ENCODE measurements around the gene BRD9. TPM values are rescaled to one million over a fixed set of nuclear protein-coding genes. Genes with fewer than 3 reads are reported as not detected.

BRD9 gene
- total and polyA plus RNA-seq, 2 donors (not counting 3 experiments of a cell fraction or from before 2014, with no cell fraction given): 17.6 to 67.6 TPM

- H2AFZ ChIP-seq (ENCODE audit: low read depth, low read length): no peak overlapping the region
- intact Hi-C loops (cut with micrococcal nuclease) (no loop called here), dilution Hi-C loops (cut with MboI; ENCODE audit: extremely low pct_ligation_motif_present, low sequenced_read_pairs) (no loop called here)
- peak; percentile 55 for FAIRE-seq
- H3K4me1 ChIP-seq (ENCODE audit: control insufficient read depth, extremely low read depth, insufficient read depth, low read length): no peaks in the 10 kb centered on the region
- no peaks in the 10 kb centered on the region for H4K20me1 ChIP-seq (replicated peaks; ENCODE audit: control insufficient read depth, extremely low read depth, insufficient read depth, low read length)
- no peak overlapping the region for H3K9ac ChIP-seq (replicated peaks; ENCODE audit: extremely low read depth, insufficient read depth, low read length)
- POLR2A ChIA-PET: no interaction called here
- H3K4me3 ChIP-seq (replicated peaks in 1 of 3; ENCODE audit: insufficient read depth in 1 of 3, low read depth in 1 of 3, low read length in 3 of 3): no peak overlapping the region
- no TSS peak for BruUV-seq (replicated peaks)
- no peaks in the 10 kb centered on the region for H3K9me1 ChIP-seq (replicated peaks; ENCODE audit: control insufficient read depth, extremely low read depth, insufficient read depth, low read length)
- H3K36me3 ChIP-seq (ENCODE audit: control insufficient read depth in 2 of 2, extremely low read depth in 1 of 2, insufficient read depth in 2 of 2, low read length in 2 of 2): no peaks in the 10 kb centered on the region
- H3K9me3 ChIP-seq (replicated peaks; ENCODE audit: control insufficient read depth, insufficient read depth, low read length): no peaks in the 10 kb centered on the region
- DNase-seq (ENCODE audit: low read depth, low spot score): no peak
- no peaks in the 10 kb centered on the region for H3K27me3 ChIP-seq (ENCODE audit: control insufficient read depth in 2 of 2, insufficient read depth in 2 of 2, low read length in 2 of 2)
- TF ChIP-seq GATA2 (IDR thresholded peaks at IDR 0.05; ENCODE audit: insufficient read depth, insufficient read length, low read depth, low read length): no peak
- TF ChIP-seq POLR2AphosphoS5 (IDR thresholded peaks at IDR 0.05; ENCODE audit: insufficient read depth, low read depth, low read length): no peak
- no peak for TF ChIP-seq CTCF (IDR thresholded peaks at IDR 0.05; ENCODE audit: extremely low read depth in 1 of 2, insufficient read depth in 1 of 2, low read depth in 1 of 2, low read length in 2 of 2)
- no peak for TF ChIP-seq POLR2A (IDR thresholded peaks at IDR 0.05; ENCODE audit: low read depth, low read length)
- no peak for TF ChIP-seq MYC (IDR thresholded peaks at IDR 0.05; ENCODE audit: low read depth, low read length)
- TF ChIP-seq JUN (IDR thresholded peaks at IDR 0.05; ENCODE audit: borderline replicate concordance, insufficient read depth, insufficient read length, low read depth): no peak
- no peak for TF ChIP-seq FOS (IDR thresholded peaks at IDR 0.05; ENCODE audit: borderline replicate concordance, insufficient read depth, low read length)
- TF ChIP-seq MAX (IDR thresholded peaks at IDR 0.05; ENCODE audit: insufficient read depth, insufficient read length): no peak
- TF ChIP-seq EZH2 (IDR thresholded peaks at IDR 0.05; ENCODE audit: borderline replicate concordance, low read depth, low read length, severe bottlenecking): no peak
- no peaks in the 10 kb centered on the region for H3K79me2 ChIP-seq (ENCODE audit: control insufficient read depth, insufficient read depth, low read length)
- no peak overlapping the region for H3K27ac ChIP-seq (ENCODE audit: insufficient read depth, low read depth, low read length)
- CTCF ChIA-PET: interaction anchor here (0.8 to 2.5 kb wide), 6 partner anchors 9 to 242 kb away, joined by 3 to 23 read pairs (median 5); no protein-coding TSS in a partner anchor
- H3K4me2 ChIP-seq (ENCODE audit: insufficient read depth, low read length): no peak overlapping the region
Observed at GRCh38 chr5:932628-933250, 40.1 kb upstream of the BRD9 start.

Data from endothelial cell of umbilical vein (primary cell).